Measurements from ENCODE around the gene SPAG17. TPM values are rescaled to one million over a fixed set of nuclear protein-coding genes. Genes with fewer than 3 reads are reported as not detected.

The SPAG17 gene
- total RNA-seq (2014; rRNA removed; shearing (Covaris generic)) = 0.03 and 0.18 TPM in 2 replicates

DNA sequence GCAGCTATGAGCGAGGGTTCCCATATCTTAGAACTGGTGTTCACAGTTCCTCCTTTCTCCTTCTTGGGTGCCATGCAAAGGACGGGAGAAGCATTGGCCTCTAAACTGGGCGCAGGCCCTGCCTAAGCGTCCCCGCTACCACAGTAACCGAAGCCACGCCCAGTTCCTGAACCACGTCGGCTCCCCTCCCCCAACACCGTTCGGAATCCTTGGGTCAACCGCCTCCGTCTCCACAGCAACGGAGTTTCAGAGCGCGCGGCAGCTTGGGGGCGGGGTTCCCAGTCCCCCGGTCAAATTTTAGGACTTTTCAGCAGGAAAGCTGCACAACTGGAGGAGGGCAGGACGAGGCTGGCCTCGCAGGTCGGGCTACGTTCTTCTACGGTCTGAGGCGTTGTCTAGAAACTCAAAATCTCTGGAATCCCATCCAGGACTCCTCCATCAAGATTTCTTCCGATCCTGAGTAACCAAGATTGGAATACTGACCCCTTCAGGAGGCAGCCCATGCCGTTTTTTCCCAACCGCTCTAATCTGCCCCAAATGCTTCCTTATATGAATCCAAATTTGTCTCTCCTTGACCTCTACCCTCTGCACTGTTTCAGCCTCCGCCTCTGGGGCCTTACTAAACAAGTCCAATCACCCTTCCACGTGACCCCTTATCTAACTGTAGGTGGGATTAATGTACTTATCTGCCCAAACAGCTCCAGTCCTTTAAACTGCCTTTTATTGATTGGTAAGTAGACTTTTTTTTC lies at the start of gene SPAG17:
Gene SPAG17, minus strand, starts transcription at position 145 of the 749 bp plus-strand sequence. Its CDS starts 71 bp downstream, at position 74.
- Histone ChIP-seq H3K27me3 (no peaks in the 10 kb centered on the region), H3K9me3 (replicated peaks) (peaks cover 4% of the 10 kb centered on the region), H3K36me3 (no peaks in the 10 kb centered on the region), H3K4me1 (no peaks in the 10 kb centered on the region), H3K4me3 (no peak within 1 kb of the TSS), H3K27ac (no peak within 1 kb of the TSS)
- DNase-seq = no peak

GRCh38 chr1:118225471-118225870 lies 40.4 kb upstream of the SPAG17 start:
- Histone ChIP-seq H3K27me3 (no peaks in the 10 kb centered on the region), H3K9me3 (replicated peaks) (peaks cover 4% of the 10 kb centered on the region; the same call in 1 of the 2 replicates), H3K4me1 (peaks cover 20% of the 10 kb centered on the region), H3K4me3 (no peak overlapping the region), H3K27ac (no peak overlapping the region), H3K36me3 (no peaks in the 10 kb centered on the region)
- no peak for DNase-seq

- no peaks in the 10 kb centered on the region for H3K36me3 ChIP-seq
- peak; percentile 86 to 96 for DNase-seq
- H3K27me3 ChIP-seq = no peaks in the 10 kb centered on the region
Observed at GRCh38 chr1:118223426-118223825, 38.4 kb upstream of the SPAG17 start.

GRCh38 chr1:118219438-118219837 lies 34.4 kb upstream of the SPAG17 start:
- no peak overlapping the region for H3K4me3 ChIP-seq
- no peak overlapping the region for H3K27ac ChIP-seq
- no peaks in the 10 kb centered on the region for H3K27me3 ChIP-seq
- no peak for DNase-seq
- no peaks in the 10 kb centered on the region for H3K36me3 ChIP-seq
- H3K9me3 ChIP-seq (replicated peaks) = no peaks in the 10 kb centered on the region
- peaks cover 29% of the 10 kb centered on the region for H3K4me1 ChIP-seq

More at GRCh38 chr1:118223426-118223825, 38.4 kb upstream of the SPAG17 start:
- H3K9me3 ChIP-seq (replicated peaks) = 0 out of 2 replicates have a peak, but pooled peaks cover 4% of the 10 kb centered on the region
- peaks cover 20% of the 10 kb centered on the region for H3K4me1 ChIP-seq
- peak overlapping the region; percentile 13 for H3K27ac ChIP-seq
- no peak overlapping the region for H3K4me3 ChIP-seq

- H3K27ac ChIP-seq = peak overlapping the region; percentile 6; the same call in 1 of the 2 replicates
- peak; percentile 44 to 53 for DNase-seq
- no peaks in the 10 kb centered on the region for H3K27me3 ChIP-seq
- peaks cover 10% of the 10 kb centered on the region for H3K4me1 ChIP-seq
- no peak overlapping the region for H3K4me3 ChIP-seq
- H3K9me3 ChIP-seq (replicated peaks) = no peaks in the 10 kb centered on the region
- no peaks in the 10 kb centered on the region for H3K36me3 ChIP-seq
Observed at GRCh38 chr1:118217141-118217838, 32.3 kb upstream of the SPAG17 start.

- Histone ChIP-seq H3K4me1 (peaks cover 9% of the 10 kb centered on the region), H3K27ac (no peak overlapping the region), H3K4me3 (no peak overlapping the region), H3K9me3 (replicated peaks) (no peaks in the 10 kb centered on the region), H3K27me3 (no peaks in the 10 kb centered on the region), H3K36me3 (no peaks in the 10 kb centered on the region)
- DNase-seq = no peak
Observed at GRCh38 chr1:118214866-118215265, 29.8 kb upstream of the SPAG17 start.

DNA sequence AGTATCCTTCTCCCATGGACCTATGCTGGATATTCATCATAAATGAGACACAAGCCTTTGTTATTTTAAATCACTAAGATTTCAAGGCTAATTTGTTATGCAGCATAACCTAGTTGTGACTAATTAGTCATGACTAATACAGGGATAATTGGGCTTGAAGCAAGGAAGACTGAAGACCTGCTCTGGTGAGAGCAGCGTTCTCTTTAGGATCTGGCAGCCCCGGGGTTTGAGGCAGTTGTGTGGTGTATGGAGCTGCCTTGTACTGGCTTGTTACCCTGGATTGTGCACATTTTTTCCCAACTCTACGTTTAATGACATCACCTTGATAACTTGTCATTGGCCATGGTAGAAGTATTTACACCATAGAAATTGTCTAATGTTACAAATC lies 25.7 kb upstream of the SPAG17 start:
- H3K4me1 ChIP-seq = no peaks in the 10 kb centered on the region
- no peaks in the 10 kb centered on the region for H3K36me3 ChIP-seq
- no peaks in the 10 kb centered on the region for H3K27me3 ChIP-seq
- H3K27ac ChIP-seq = no peak overlapping the region
- DNase-seq = no peak
- no peak overlapping the region for H3K4me3 ChIP-seq
- no peaks in the 10 kb centered on the region for H3K9me3 ChIP-seq (replicated peaks)

DNA sequence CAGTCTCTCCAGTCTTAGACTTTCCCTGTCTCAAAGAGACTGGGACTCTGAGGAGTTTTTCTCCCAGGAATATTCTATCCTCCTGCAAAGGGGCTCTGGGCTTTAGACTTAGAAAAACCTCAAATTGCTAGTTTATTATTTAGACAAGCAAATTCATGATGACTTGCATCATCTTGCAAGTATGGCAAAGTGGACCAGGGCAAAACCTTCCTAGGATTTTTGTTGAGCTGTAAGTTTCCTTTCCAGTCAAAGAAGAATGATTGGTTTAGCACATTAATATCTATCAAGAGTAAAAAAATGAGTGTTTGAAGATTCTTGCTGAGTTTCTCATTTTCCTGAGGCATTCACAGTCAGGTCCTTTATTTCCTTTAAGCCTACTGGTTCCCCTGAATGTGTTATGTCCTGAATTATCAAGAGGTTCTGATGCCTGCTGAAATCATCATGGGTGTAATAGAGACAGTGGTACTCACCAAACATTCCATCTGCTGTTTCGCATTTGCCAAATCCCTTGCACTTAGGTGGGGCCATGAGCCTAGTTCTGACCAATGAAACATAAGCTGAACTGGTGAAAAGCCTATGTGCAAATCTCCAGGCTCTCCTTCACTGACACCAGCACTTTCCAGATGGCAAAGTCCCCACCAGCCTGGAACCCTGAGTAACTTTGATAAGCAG lies 25.2 kb upstream of the SPAG17 start:
- Histone ChIP-seq H3K36me3 (no peaks in the 10 kb centered on the region), H3K4me3 (no peak overlapping the region), H3K27me3 (no peaks in the 10 kb centered on the region), H3K4me1 (peaks cover 1% of the 10 kb centered on the region), H3K27ac (no peak overlapping the region), H3K9me3 (replicated peaks) (no peaks in the 10 kb centered on the region)
- DNase-seq = no peak

GRCh38 chr1:118209648-118210047 lies 24.6 kb upstream of the SPAG17 start:
- Histone ChIP-seq H3K4me1 (peaks cover 7% of the 10 kb centered on the region), H3K9me3 (replicated peaks) (no peaks in the 10 kb centered on the region), H3K4me3 (no peak overlapping the region), H3K27ac (no peak overlapping the region), H3K36me3 (no peaks in the 10 kb centered on the region), H3K27me3 (no peaks in the 10 kb centered on the region)
- DNase-seq = no peak

GRCh38 chr1:118206966-118207365 lies 21.9 kb upstream of the SPAG17 start:
- no peaks in the 10 kb centered on the region for H3K36me3 ChIP-seq
- no peak overlapping the region for H3K4me3 ChIP-seq

GRCh38 chr1:118204648-118205047 lies 19.6 kb upstream of the SPAG17 start:
- H3K9me3 ChIP-seq (replicated peaks) = no peaks in the 10 kb centered on the region
- peak; percentile 84 to 87 for DNase-seq
- no peaks in the 10 kb centered on the region for H3K36me3 ChIP-seq
- peaks cover 10% of the 10 kb centered on the region for H3K4me1 ChIP-seq
- no peak overlapping the region for H3K4me3 ChIP-seq
- H3K27me3 ChIP-seq = no peaks in the 10 kb centered on the region
- no peak overlapping the region for H3K27ac ChIP-seq

More at GRCh38 chr1:118206966-118207365, 21.9 kb upstream of the SPAG17 start:
- DNase-seq = no peak
- H3K9me3 ChIP-seq (replicated peaks) = no peaks in the 10 kb centered on the region
- H3K27ac ChIP-seq = no peak overlapping the region
- peaks cover 10% of the 10 kb centered on the region for H3K4me1 ChIP-seq
- no peaks in the 10 kb centered on the region for H3K27me3 ChIP-seq

DNA sequence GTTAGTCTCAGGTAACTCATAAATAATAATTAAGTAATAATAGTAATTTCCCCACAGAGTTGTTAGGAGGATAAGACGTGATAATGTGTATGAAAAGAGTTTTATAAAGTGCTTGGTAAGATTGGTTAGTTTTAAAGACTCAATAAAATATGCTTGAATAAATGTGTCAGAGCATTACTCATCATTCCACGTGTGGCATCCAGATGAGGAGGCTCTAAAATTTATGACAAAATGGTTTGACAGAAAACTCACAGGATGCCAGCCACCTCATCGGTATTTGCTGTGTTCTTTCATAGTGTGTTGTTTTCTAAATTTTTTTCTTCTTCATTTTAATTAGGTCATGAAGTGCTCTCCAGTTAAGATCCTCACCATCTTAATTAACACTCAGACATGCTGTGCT lies 19.1 kb upstream of the SPAG17 start:
- no peaks in the 10 kb centered on the region for H3K9me3 ChIP-seq (replicated peaks)
- no peak for DNase-seq
- H3K4me3 ChIP-seq = no peak overlapping the region
- H3K27me3 ChIP-seq = no peaks in the 10 kb centered on the region
- H3K36me3 ChIP-seq = no peaks in the 10 kb centered on the region
- H3K27ac ChIP-seq = no peak overlapping the region
- H3K4me1 ChIP-seq = peaks cover 10% of the 10 kb centered on the region

DNA sequence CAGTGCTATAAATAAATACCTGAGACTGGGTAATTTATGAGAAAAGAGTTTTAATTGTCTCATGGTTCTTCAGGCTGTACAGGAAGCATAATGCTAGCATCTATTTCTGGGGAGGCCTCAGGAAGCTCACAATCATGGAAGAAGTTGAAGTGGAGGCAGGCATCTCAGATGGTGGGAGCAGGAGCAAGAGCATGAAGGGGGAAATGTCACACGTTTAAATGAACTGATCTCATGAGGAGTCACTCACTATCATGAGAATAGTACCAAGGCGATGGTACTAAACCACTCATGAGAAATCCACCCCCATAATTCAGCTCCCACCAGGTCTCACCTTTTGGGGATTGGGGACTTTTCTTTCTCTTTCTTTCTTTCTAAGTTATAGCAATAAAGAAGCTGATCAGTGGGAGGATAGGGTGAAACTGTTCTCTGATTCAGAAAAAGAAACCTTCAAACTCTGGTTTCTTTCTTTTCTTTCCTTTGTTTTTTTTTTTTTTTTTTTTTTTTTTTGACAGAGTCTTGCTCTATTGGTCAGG lies 17.1 kb upstream of the SPAG17 start:
- H3K9me3 ChIP-seq (replicated peaks) = no peaks in the 10 kb centered on the region
- DNase-seq = no peak
- no peaks in the 10 kb centered on the region for H3K27me3 ChIP-seq
- H3K27ac ChIP-seq = no peak overlapping the region
- no peak overlapping the region for H3K4me3 ChIP-seq
- peaks cover 10% of the 10 kb centered on the region for H3K4me1 ChIP-seq
- H3K36me3 ChIP-seq = no peaks in the 10 kb centered on the region

GRCh38 chr1:118201524-118201923 lies 16.5 kb upstream of the SPAG17 start:
- Histone ChIP-seq H3K9me3 (replicated peaks) (no peaks in the 10 kb centered on the region), H3K36me3 (no peaks in the 10 kb centered on the region), H3K27me3 (no peaks in the 10 kb centered on the region), H3K27ac (no peak overlapping the region), H3K4me3 (no peak overlapping the region), H3K4me1 (peaks cover 10% of the 10 kb centered on the region)
- no peak for DNase-seq

GRCh38 chr1:118200836-118201235 lies 15.8 kb upstream of the SPAG17 start:
- no peaks in the 10 kb centered on the region for H3K27me3 ChIP-seq
- no peak for DNase-seq
- H3K9me3 ChIP-seq (replicated peaks) = no peaks in the 10 kb centered on the region
- no peak overlapping the region for H3K4me3 ChIP-seq
- H3K4me1 ChIP-seq = peaks cover 10% of the 10 kb centered on the region
- H3K36me3 ChIP-seq = no peaks in the 10 kb centered on the region
- H3K27ac ChIP-seq = no peak overlapping the region
